Breast epithelium (tissue), 3 donors: Measurements from ENCODE around the gene GLB1L2.

Source experiments
- CTCF ChIP-seq, 3 donors: fragments of 450-650 bp; IDR thresholded peaks; one replicate each; pipeline ENCODE4 v1.5.1; 2016 to 2017; ENCODE audit warnings: antibody characterized with exemption in 3 of 3, mild to moderate bottlenecking in 3 of 3, moderate library complexity in 3 of 3
- POLR2A ChIP-seq: fragments of 450-650 bp; IDR thresholded peaks from one replicate; pipeline ENCODE4 v1.6.1; 2016; ENCODE audit warnings: antibody characterized with exemption, mild to moderate bottlenecking, moderate library complexity

GRCh38 chr11:134361661-134362060 lies 29.9 kb downstream of the GLB1L2 start:
- TF ChIP-seq POLR2A (no peak), CTCF (IDR thresholded peaks at IDR 0.05) (no peak)
